ENCODE results near the gene C3orf20.

C3orf20 gene

GRCh38 chr3:14767245-14768051 lies 92.5 kb downstream of the C3orf20 start:
- 0 out of 2 replicates have a peak, but pooled peaks cover 3% of the 10 kb centered on the region for H3F3A ChIP-seq (ENCODE audit: insufficient read depth)
- no peaks in the 10 kb centered on the region for H3K36me3 ChIP-seq (ENCODE audit: low read length)
- TF ChIP-seq EZH2phosphoT487 (conservative IDR thresholded peaks at IDR 0.05; ENCODE audit: low read length) (no peak), CTCF (IDR thresholded peaks at IDR 0.05; ENCODE audit: insufficient read depth, low read length, poor library complexity, severe bottlenecking) (no peak)
- no peak overlapping the region for H3K4me3 ChIP-seq (ENCODE audit: insufficient read depth, low read length, poor library complexity, severe bottlenecking)
- no peak overlapping the region for H2AFZ ChIP-seq (ENCODE audit: low read depth, low read length, severe bottlenecking)
- peak overlapping the region; percentile 20 for H3K4me2 ChIP-seq (ENCODE audit: low read depth, low read length, poor library complexity, severe bottlenecking)
- H3K9me2 ChIP-seq (replicated peaks; ENCODE audit: insufficient read depth, low read length) = no peaks in the 10 kb centered on the region
- H3K9ac ChIP-seq (ENCODE audit: low read length) = peak overlapping the region; percentile 28
- no peaks in the 10 kb centered on the region for H3K79me2 ChIP-seq (ENCODE audit: insufficient read depth, low read length)
- no peaks in the 10 kb centered on the region for H4K20me1 ChIP-seq (ENCODE audit: low read depth, low read length)
- no peaks in the 10 kb centered on the region for H3K9me3 ChIP-seq (ENCODE audit: insufficient read depth, low read length)
- no peaks in the 10 kb centered on the region for H3K27me3 ChIP-seq (ENCODE audit: low read length)
- peak overlapping the region; percentile 75 for H3K27ac ChIP-seq (ENCODE audit: low read depth, low read length)

- no peak for TF ChIP-seq EZH2phosphoT487 (conservative IDR thresholded peaks at IDR 0.05; ENCODE audit: low read length)
- TF ChIP-seq CTCF (IDR thresholded peaks at IDR 0.05; ENCODE audit: insufficient read depth, low read length, poor library complexity, severe bottlenecking) = no peak
- H3K4me2 ChIP-seq (ENCODE audit: low read depth, low read length, poor library complexity, severe bottlenecking) = no peak overlapping the region
Observed at GRCh38 chr3:14768182-14768790, 93.3 kb downstream of the C3orf20 start.

GRCh38 chr3:14768881-14769280 lies 93.9 kb downstream of the C3orf20 start:
- Histone ChIP-seq H4K20me1 (ENCODE audit: low read depth, low read length) (no peaks in the 10 kb centered on the region), H3K4me2 (ENCODE audit: low read depth, low read length, poor library complexity, severe bottlenecking) (no peak overlapping the region), H3K27me3 (ENCODE audit: low read length) (no peaks in the 10 kb centered on the region), H3K9me3 (ENCODE audit: insufficient read depth, low read length) (no peaks in the 10 kb centered on the region), H3K27ac (ENCODE audit: low read depth, low read length) (no peak overlapping the region), H2AFZ (ENCODE audit: low read depth, low read length, severe bottlenecking) (no peak overlapping the region), H3K36me3 (ENCODE audit: low read length) (no peaks in the 10 kb centered on the region), H3K9me2 (replicated peaks; ENCODE audit: insufficient read depth, low read length) (no peaks in the 10 kb centered on the region), H3F3A (ENCODE audit: insufficient read depth) (0 out of 2 replicates have a peak, but pooled peaks cover 3% of the 10 kb centered on the region), H3K9ac (ENCODE audit: low read length) (no peak overlapping the region), H3K4me3 (ENCODE audit: insufficient read depth, low read length, poor library complexity, severe bottlenecking) (no peak overlapping the region), H3K79me2 (ENCODE audit: insufficient read depth, low read length) (no peaks in the 10 kb centered on the region)
- TF ChIP-seq CTCF (IDR thresholded peaks at IDR 0.05; ENCODE audit: insufficient read depth, low read length, poor library complexity, severe bottlenecking) = no peak
- no peak for TF ChIP-seq EZH2phosphoT487 (conservative IDR thresholded peaks at IDR 0.05; ENCODE audit: low read length)

More at GRCh38 chr3:14768182-14768790, 93.3 kb downstream of the C3orf20 start:
- H3K9me2 ChIP-seq (replicated peaks; ENCODE audit: insufficient read depth, low read length) = no peaks in the 10 kb centered on the region
- 0 out of 2 replicates have a peak, but pooled peaks cover 3% of the 10 kb centered on the region for H3F3A ChIP-seq (ENCODE audit: insufficient read depth)
- no peaks in the 10 kb centered on the region for H3K9me3 ChIP-seq (ENCODE audit: insufficient read depth, low read length)
- H3K36me3 ChIP-seq (ENCODE audit: low read length) = no peaks in the 10 kb centered on the region
- H2AFZ ChIP-seq (ENCODE audit: low read depth, low read length, severe bottlenecking) = no peak overlapping the region
- H3K27ac ChIP-seq (ENCODE audit: low read depth, low read length) = peak overlapping the region; percentile 75; the same call in 1 of the 2 replicates
- H3K4me3 ChIP-seq (ENCODE audit: insufficient read depth, low read length, poor library complexity, severe bottlenecking) = no peak overlapping the region
- no peaks in the 10 kb centered on the region for H4K20me1 ChIP-seq (ENCODE audit: low read depth, low read length)
- no peaks in the 10 kb centered on the region for H3K27me3 ChIP-seq (ENCODE audit: low read length)
- no peaks in the 10 kb centered on the region for H3K79me2 ChIP-seq (ENCODE audit: insufficient read depth, low read length)
- H3K9ac ChIP-seq (ENCODE audit: low read length) = 0 out of 2 replicates have a peak overlapping the region, but pooled peaks have one; percentile 28

Measured in SU-DHL-6 (cell line).